Panc1 (cell line): ENCODE results near the gene GALNT9. TPM values are rescaled to one million over a fixed set of nuclear protein-coding genes. Genes with fewer than 3 reads are reported as not detected.

Experiments used
- ATAC-seq: fragments of 200-7000 bp; cut with Tn5 transposase; 2 replicates; pipeline ENCODE4 v1.9.1; 2020; ENCODE audit warnings: mild to moderate bottlenecking, moderate library complexity
- BruUV-seq: library from RNA; stranded (reverse); fragments of 400-500 nt; replicated peaks from 2 replicates; lab custom pipeline; 2021; lab: Mats Ljungman, UMichigan
- CTCF ChIA-PET: fragments of 300-600 bp; sonication (Branson Sonifier 250); formaldehyde crosslinking; loops from one replicate; lab custom pipeline; 2022; ENCODE audit warnings: antibody characterized with exemption; lab: Charles Lee
- POLR2A ChIA-PET: fragments of 300-600 bp; sonication (Branson Sonifier 250); formaldehyde crosslinking; loops from one replicate; lab custom pipeline; 2022; ENCODE audit warnings: antibody characterized with exemption; lab: Charles Lee
- DNase-seq: peaks from one replicate; pipeline ENCODE4 v3.0.0-alpha.2; 2010; ENCODE audit warnings: low read depth, low spot score
- H3K27ac ChIP-seq: 2 replicates; pipeline ENCODE4 v1.5.1; 2011; ENCODE audit warnings: mild to moderate bottlenecking, low read length, inconsistent platforms
- H3K27me3 ChIP-seq: fragments of 200-500 bp; sonication (Bioruptor generic); 2 replicates; pipeline ENCODE4 v1.6.0; 2014; ENCODE audit warnings: low read length, inconsistent platforms; ENCODE audit not compliant: control insufficient read depth, insufficient read depth
- H3K36me3 ChIP-seq: fragments of 200-500 bp; sonication (Bioruptor generic); 2 replicates; pipeline ENCODE4 v1.5.1; 2014; ENCODE audit warnings: inconsistent platforms, mild to moderate bottlenecking, low read length, moderate library complexity; ENCODE audit not compliant: control insufficient read depth, insufficient read depth
- H3K4me1 ChIP-seq: 2 replicates; pipeline ENCODE4 v1.5.1; 2011; ENCODE audit warnings: inconsistent platforms, mild to moderate bottlenecking, low read length, moderate library complexity; ENCODE audit not compliant: control insufficient read depth, insufficient read depth
- H3K4me3 ChIP-seq, 2 experiments: 2 replicates each; pipeline ENCODE4 v1.5.1; 2011 to 2012; ENCODE audit warnings: low read depth in 2 of 2, low read length in 2 of 2, mild to moderate bottlenecking in 2 of 2, inconsistent platforms in 1 of 2, moderate library complexity in 1 of 2
- H3K9me3 ChIP-seq: fragments of 200-500 bp; sonication (Bioruptor generic); 2 replicates; pipeline ENCODE4 v1.5.1; 2014; ENCODE audit warnings: low read depth, mild to moderate bottlenecking, inconsistent platforms, low read length, moderate library complexity; ENCODE audit not compliant: control insufficient read depth, insufficient read depth
- CTCF ChIP-seq: fragments of 450-650 bp; IDR thresholded peaks from 2 replicates; pipeline ENCODE4 v1.5.1; 2017; ENCODE audit warnings: mild to moderate bottlenecking
- POLR2AphosphoS5 ChIP-seq: IDR thresholded peaks from 2 replicates; pipeline ENCODE4 v1.6.1; 2012; ENCODE audit warnings: mild to moderate bottlenecking, low read depth, low read length, moderate library complexity
- SIN3A ChIP-seq: IDR thresholded peaks from 2 replicates; pipeline ENCODE4 v1.6.1; 2012; ENCODE audit warnings: low read depth, mild to moderate bottlenecking, low read length, moderate library complexity, borderline replicate concordance; ENCODE audit not compliant: insufficient read depth
- TCF7L2 ChIP-seq: IDR thresholded peaks from 2 replicates; pipeline ENCODE4 v1.6.1; 2011; ENCODE audit warnings: mild to moderate bottlenecking, low read depth, low read length, inconsistent platforms
- in situ Hi-C: cut with HindIII; loops from 2 replicates; pipeline ENCODE4 v1.10.0; 2016; ENCODE audit warnings: low sequenced_read_pairs, low pct_unique_long_range_greater_than_20kb
- intact Hi-C: fragments of 100-400 bp; cut with micrococcal nuclease; formaldehyde crosslinking; loops from one replicate; pipeline ENCODE4 v1.10.0; 2022; ENCODE audit not compliant: unreplicated experiment
- total RNA-seq: library from RNA; stranded (reverse); gene quantifications from one replicate; pipeline ENCODE4 v1.2.1, GENCODE V29; 2021; ENCODE audit not compliant: unreplicated experiment
- TF ChIP-seq, protein P1 (sequence below), 2 experiments: IDR thresholded peaks; 2 replicates each; pipeline ENCODE4 v1.6.1; 2011 to 2012; ENCODE audit warnings: low read depth in 2 of 2, control low read depth in 1 of 2, low read length in 1 of 2, mild to moderate bottlenecking in 1 of 2, moderate library complexity in 1 of 2; ENCODE audit not compliant: insufficient read depth in 1 of 2

Gene GALNT9
- total RNA-seq, 1 experiment from 2014 or later = 0.33 TPM

GRCh38 chr12:132353811-132354210 is 24.4 kb upstream of the GALNT9 start:
- Histone ChIP-seq H3K36me3 (no peaks in the 10 kb centered on the region), H3K9me3 (no peaks in the 10 kb centered on the region), H3K4me1 (peaks cover 3% of the 10 kb centered on the region; the same call in 1 of the 2 replicates), H3K27me3 (no peaks in the 10 kb centered on the region), H3K4me3 (no peak overlapping the region), H3K27ac (no peak overlapping the region)
- in situ Hi-C loops (no loop called here), intact Hi-C loops (no loop called here)
- no peak for ATAC-seq
- DNase-seq = no peak
- BruUV-seq = no TSS peak
- ChIA-PET CTCF (no interaction called here), POLR2A (no interaction called here)
- no peak for TF ChIP-seq POLR2AphosphoS5
- no peak for TF ChIP-seq CTCF
- TF ChIP-seq, protein P1, sequence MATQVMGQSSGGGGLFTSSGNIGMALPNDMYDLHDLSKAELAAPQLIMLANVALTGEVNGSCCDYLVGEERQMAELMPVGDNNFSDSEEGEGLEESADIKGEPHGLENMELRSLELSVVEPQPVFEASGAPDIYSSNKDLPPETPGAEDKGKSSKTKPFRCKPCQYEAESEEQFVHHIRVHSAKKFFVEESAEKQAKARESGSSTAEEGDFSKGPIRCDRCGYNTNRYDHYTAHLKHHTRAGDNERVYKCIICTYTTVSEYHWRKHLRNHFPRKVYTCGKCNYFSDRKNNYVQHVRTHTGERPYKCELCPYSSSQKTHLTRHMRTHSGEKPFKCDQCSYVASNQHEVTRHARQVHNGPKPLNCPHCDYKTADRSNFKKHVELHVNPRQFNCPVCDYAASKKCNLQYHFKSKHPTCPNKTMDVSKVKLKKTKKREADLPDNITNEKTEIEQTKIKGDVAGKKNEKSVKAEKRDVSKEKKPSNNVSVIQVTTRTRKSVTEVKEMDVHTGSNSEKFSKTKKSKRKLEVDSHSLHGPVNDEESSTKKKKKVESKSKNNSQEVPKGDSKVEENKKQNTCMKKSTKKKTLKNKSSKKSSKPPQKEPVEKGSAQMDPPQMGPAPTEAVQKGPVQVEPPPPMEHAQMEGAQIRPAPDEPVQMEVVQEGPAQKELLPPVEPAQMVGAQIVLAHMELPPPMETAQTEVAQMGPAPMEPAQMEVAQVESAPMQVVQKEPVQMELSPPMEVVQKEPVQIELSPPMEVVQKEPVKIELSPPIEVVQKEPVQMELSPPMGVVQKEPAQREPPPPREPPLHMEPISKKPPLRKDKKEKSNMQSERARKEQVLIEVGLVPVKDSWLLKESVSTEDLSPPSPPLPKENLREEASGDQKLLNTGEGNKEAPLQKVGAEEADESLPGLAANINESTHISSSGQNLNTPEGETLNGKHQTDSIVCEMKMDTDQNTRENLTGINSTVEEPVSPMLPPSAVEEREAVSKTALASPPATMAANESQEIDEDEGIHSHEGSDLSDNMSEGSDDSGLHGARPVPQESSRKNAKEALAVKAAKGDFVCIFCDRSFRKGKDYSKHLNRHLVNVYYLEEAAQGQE (IDR thresholded peaks at IDR 0.05; ENCODE audit: insufficient read depth in 1 of 2, low read depth in 2 of 2, low read length in 1 of 2) = no peak
- TF ChIP-seq TCF7L2 = no peak
- TF ChIP-seq SIN3A = no peak

GRCh38 chr12:132352896-132353800 is 23.8 kb upstream of the GALNT9 start:
- no peaks in the 10 kb centered on the region for H3K27me3 ChIP-seq
- in situ Hi-C loops = no loop called here

More at GRCh38 chr12:132352896-132353800, 23.8 kb upstream of the GALNT9 start:
- no peaks in the 10 kb centered on the region for H3K9me3 ChIP-seq
- TF ChIP-seq CTCF (no peak), POLR2AphosphoS5 (no peak), TCF7L2 (no peak), SIN3A (no peak)
- ChIA-PET CTCF (interaction anchor here (0.5 kb wide), 1 partner anchor 292 kb away, joined by 7 read pairs; no protein-coding TSS in a partner anchor), POLR2A (no interaction called here)
- intact Hi-C loops = no loop called here
- peaks cover 3% of the 10 kb centered on the region; the same call in 1 of the 2 replicates for H3K4me1 ChIP-seq
- no peak overlapping the region for H3K27ac ChIP-seq
- no TSS peak for BruUV-seq
- no peak for DNase-seq
- no peak for ATAC-seq
- no peaks in the 10 kb centered on the region for H3K36me3 ChIP-seq
- no peak overlapping the region for H3K4me3 ChIP-seq
